ENCODE results near the gene DNAAF5.

DNA sequence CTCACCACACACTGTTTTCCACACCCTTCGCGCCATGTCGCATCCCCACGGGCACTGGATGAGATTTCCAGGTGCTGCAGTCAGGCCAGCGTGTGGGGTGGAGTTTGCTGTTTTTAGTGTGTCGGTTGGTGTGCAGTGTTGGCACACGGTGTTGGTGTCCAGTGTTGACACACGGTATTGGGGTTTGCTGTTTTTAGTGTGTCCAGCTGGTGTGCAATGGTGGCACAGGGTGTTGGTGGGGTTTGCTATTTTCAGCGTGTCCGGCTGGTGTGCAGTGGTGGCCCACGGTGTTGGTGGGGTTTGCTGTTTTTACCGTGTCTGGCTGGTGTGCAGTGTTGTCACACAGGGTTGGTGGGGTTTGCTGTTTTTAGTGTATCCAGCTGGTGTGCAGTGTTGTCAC, 20.7 kb downstream of the DNAAF5 start:
- TF ChIP-seq, protein P1, sequence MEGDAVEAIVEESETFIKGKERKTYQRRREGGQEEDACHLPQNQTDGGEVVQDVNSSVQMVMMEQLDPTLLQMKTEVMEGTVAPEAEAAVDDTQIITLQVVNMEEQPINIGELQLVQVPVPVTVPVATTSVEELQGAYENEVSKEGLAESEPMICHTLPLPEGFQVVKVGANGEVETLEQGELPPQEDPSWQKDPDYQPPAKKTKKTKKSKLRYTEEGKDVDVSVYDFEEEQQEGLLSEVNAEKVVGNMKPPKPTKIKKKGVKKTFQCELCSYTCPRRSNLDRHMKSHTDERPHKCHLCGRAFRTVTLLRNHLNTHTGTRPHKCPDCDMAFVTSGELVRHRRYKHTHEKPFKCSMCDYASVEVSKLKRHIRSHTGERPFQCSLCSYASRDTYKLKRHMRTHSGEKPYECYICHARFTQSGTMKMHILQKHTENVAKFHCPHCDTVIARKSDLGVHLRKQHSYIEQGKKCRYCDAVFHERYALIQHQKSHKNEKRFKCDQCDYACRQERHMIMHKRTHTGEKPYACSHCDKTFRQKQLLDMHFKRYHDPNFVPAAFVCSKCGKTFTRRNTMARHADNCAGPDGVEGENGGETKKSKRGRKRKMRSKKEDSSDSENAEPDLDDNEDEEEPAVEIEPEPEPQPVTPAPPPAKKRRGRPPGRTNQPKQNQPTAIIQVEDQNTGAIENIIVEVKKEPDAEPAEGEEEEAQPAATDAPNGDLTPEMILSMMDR (IDR thresholded peaks at IDR 0.05), result no peak
- no peak for TF ChIP-seq POLR2A (IDR thresholded peaks at IDR 0.05)

All from uterus (tissue), 2 donors.